GM19468 (cell line): ENCODE measurements around the gene PRSS2.

Experiments
- ATAC-seq: cut with Tn5 transposase; IDR thresholded peaks from one replicate; pipeline ENCODE4 v1.9.1; 2021; ENCODE audit warnings: mild to moderate bottlenecking, moderate library complexity, moderate number of reproducible peaks; ENCODE audit not compliant: unreplicated experiment; ENCODE audit errors: extremely low read depth

Gene PRSS2

DNA sequence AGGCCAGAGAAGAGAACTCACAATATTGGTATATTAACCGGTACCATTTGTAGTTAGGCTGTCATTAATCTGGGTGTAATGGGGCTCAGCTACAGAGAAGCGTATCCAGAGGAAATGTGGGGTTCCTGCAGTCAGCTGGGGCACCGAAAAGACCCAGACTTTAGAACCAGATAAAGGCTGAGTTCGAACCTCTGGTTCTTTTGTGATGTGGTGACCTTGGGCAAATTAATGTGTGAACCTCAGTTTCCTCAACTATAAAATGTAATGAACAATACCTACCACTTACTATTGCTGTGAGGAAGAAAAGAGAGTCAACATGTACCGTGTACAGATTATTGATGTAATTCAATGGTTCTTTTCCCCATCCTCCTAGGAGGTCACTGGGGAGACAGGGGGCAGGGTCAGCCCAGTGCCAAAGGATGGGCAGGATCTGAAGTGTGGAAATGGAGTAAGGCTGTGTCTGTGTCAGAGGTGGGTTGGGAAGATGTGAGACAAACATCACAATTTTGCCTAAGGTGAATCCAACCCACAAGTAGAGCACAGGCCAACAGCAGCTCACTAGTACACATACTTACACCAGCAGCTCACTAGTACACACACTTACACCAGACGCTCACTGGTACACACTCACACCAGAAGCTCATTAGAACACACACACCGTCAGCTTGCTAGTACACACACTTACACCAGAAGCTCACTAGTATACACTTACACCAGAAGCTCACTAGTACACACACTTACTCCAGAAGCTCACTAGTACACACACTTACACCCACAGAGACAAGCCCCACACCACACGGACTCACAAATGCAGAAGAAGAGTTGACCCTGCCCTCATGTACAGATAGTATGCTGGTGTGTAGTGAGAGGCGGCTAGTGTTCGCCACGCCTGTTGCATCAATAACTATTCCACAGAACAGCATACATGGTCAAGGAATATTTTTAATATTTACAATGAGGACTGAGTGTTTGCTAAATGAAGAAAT is 28.0 kb downstream of the PRSS2 start:
- ATAC-seq, result no peak

DNA sequence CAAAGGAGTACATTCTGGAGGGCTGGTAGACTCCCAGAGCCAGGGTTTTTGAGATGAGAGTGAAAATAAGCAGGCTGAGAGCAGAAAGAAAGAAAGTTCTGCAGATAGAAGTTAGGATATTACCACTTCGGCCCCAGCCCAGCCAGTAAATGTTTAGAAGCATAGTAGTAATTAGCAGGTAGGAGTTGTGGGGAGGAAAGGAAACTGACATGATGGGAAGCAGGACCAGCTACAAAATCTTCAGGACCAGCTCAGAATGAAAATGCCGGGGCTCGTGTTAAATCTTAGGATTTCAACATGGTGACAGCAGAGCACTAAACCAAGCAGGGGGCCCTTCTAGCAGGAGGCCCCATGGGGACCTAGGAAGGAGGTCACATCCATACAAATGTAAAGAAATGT is 28.7 kb downstream of the PRSS2 start:
- no peak for ATAC-seq

DNA sequence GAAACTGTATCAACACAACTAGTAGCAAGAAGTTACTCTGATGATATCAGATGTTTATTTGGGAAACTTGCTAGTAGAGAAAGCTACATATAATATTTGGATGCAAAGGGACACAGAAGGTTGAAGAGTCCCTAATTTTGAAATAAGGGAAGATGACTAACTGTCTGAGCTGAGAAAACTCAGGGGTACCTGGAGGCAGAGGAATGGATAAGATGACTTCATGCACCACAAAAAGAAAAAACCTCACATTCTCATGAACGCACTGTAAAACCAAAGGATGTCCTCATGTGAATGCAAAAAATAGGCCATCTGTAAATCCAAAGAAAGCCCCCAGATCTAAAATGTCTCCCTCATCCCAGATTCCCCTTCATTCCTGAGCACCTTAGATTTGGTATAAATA is 29.3 kb downstream of the PRSS2 start:
- ATAC-seq, result no peak

DNA sequence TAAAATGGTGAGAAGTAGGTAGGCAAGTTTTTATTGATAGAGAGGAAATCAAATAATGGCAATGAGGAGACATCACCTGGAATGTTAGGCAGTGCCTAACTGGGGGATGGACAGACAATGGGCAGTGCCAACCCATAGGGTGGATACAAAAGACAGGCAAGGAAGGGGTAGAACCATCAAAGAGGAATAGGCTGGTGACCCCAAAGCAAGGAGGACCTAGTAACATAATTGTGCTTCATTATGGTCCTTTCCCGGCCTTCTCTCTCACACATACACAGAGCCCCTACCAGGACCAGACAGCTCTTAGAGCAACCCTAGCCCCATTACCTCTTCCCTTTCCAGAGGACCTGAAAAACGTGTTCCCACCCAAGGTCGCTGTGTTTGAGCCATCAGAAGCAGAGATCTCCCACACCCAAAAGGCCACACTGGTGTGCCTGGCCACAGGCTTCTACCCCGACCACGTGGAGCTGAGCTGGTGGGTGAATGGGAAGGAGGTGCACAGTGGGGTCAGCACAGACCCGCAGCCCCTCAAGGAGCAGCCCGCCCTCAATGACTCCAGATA is 30.0 kb downstream of the PRSS2 start:
- ATAC-seq, result no peak

DNA sequence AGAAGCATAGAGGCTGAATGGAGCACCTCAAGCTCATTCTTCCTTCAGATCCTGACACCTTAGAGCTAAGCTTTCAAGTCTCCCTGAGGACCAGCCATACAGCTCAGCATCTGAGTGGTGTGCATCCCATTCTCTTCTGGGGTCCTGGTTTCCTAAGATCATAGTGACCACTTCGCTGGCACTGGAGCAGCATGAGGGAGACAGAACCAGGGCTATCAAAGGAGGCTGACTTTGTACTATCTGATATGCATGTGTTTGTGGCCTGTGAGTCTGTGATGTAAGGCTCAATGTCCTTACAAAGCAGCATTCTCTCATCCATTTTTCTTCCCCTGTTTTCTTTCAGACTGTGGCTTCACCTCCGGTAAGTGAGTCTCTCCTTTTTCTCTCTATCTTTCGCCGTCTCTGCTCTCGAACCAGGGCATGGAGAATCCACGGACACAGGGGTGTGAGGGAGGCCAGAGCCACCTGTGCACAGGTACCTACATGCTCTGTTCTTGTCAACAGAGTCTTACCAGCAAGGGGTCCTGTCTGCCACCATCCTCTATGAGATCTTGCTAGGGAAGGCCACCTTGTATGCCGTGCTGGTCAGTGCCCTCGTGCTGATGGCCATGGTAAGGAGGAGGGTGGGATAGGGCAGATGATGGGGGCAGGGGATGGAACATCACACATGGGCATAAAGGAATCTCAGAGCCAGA is 31.0 kb downstream of the PRSS2 start:
- no peak for ATAC-seq

DNA sequence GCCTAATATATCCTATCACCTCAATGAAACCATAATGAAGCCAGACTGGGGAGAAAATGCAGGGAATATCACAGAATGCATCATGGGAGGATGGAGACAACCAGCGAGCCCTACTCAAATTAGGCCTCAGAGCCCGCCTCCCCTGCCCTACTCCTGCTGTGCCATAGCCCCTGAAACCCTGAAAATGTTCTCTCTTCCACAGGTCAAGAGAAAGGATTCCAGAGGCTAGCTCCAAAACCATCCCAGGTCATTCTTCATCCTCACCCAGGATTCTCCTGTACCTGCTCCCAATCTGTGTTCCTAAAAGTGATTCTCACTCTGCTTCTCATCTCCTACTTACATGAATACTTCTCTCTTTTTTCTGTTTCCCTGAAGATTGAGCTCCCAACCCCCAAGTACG is 31.5 kb downstream of the PRSS2 start:
- no peak for ATAC-seq

DNA sequence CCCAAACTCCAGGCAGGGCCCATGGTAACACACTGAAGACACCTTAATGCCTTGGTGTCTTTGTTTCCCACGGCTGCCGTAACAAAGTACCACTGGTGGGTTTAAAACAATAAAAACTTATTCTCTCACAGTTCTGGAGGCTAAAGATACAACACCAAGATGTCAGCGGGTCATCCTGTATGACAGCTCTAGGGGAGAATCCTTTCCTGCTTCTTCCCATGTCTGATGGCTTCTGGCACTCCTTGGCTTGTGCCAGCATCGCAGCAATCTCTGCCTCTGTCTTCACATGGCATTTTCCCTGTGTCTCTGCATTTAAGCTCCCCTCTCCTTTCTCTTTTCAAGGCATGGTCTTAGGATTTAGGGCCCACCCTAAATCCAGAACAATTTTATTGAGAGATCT is 33.1 kb downstream of the PRSS2 start:
- ATAC-seq, result no peak

DNA sequence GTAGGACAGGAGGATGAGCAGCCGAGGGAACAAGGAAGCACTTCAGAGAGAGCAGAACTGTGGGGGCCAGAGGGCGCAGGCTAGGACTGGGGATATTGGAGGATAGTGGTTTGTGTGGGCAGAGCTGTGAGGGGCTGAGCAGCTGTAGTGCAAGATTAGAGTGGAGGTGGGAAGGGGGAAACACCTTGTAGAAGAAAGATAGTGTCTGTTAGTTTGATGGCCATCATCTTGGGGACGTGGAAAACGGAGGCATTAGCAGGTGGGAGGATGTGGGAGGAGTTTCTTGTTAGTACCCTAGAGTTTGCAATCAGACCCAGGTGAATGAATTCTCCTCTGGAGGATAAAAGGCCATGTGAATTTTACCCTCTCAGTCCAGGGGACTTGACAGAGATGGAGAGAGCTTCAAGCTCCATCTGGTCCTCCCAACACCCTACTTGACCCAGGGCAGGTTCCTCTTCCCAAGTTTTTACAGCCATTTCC is 34.0 kb downstream of the PRSS2 start:
- ATAC-seq, result no peak

DNA sequence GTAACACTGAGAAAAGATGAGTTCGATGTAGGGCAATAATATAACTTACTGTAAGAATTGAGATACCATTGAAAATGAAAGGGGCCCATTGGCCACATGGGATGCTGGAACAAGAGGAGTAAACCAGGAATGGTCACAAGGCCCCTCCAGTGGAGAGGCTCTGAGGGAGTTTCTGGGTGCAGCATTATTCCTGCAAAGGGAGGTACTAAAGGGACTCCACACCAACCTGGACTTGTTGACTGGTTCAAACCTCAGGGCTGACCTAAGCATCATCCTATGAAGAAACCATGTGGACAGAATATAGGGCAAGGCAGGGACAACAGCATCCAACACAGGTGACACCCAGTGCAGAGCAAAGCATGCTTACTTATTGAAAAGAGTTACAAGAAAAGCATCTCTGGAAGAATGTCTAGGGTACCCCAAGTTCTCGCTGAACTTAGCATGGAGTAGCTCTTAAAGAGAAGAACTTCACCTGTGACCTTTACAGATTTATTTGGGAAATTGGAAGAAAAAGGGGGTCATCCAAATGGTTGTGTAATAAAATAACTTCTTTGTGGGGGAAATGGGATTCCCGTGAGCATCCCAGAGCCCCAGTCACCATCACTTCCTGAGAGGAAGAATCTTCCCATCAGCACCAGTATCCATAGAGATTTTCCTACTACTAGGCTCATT is 34.7 kb downstream of the PRSS2 start:
- ATAC-seq, result no peak

DNA sequence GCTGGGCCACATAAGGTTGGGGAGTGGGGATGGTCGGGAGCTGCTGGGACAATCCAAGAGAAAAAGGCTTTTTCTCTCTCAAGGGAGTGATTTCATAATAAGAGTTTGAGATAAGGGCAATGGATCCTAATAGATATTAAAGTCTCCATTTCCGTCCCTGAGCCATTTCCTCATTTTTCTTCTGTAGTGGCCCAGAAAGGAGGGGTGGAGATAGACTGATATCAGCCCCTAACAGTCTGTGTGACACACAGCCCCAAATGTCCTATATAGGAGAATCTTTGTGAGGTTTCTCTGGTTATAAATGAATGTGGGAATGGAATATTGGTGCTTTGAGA is 35.2 kb downstream of the PRSS2 start:
- no peak for ATAC-seq

DNA sequence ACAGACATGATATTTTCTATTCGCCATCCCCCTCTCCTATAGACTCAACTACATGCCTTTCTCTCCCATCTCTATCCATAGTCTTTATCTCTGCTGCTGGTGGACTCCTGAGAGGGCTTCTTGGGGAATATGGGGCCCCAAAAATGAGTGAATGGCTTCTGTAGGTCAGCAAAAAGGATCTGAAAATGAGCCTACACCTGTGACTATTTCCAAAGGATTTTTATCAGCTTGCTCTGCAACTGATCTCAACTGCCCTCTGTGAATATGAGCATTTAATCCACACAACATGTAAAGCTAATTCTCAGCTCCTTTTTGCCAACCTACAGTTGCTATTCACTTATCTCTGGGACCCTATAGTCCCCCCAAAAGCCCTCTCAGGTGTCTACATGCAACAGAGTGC is 36.2 kb downstream of the PRSS2 start:
- ATAC-seq, result no peak

DNA sequence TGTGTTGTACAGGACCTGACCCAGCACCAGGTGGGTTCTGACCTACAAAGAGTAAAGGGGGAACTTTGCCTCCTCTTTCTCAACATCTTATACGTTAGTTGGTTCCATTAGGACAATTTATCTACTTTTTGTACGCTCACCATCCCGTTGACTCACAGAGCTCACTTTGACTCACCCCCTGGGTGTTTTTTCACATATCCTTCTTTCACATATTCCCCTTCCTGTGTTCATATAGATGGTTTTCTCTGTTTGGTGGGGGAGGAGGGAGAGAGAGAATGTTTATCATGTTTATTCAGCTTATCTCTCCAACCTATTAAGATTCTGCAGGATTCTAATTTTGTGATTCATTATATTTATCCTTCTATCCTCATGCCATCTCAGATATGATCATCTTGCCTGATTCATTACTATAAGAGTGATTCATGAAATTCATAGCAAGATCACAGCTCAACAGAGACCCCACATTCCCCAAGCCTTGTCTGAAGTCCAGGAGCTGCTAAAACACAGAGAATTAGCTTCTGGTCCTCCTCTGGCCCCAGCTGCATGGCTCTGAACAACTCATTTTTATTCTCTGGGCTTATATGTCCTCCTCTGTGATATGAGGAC is 37.2 kb downstream of the PRSS2 start:
- ATAC-seq, result no peak

DNA sequence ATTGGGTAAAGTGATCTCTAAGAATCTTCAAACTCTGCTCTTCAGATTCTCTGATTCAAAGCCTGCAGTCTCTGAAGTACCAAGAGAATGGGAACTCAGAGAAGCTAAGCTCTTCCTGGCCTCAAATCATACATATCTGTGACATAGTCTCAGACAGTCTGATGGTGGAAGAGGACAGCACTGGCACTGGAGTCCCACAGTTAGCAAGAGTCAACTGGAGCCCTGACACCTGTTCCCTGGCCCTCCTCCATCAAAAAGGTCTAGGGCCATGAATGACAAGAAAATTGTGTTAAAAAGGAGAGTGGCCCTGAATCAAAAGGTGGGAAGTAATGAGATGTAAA is 37.7 kb downstream of the PRSS2 start:
- peak; percentile 5 for ATAC-seq

DNA sequence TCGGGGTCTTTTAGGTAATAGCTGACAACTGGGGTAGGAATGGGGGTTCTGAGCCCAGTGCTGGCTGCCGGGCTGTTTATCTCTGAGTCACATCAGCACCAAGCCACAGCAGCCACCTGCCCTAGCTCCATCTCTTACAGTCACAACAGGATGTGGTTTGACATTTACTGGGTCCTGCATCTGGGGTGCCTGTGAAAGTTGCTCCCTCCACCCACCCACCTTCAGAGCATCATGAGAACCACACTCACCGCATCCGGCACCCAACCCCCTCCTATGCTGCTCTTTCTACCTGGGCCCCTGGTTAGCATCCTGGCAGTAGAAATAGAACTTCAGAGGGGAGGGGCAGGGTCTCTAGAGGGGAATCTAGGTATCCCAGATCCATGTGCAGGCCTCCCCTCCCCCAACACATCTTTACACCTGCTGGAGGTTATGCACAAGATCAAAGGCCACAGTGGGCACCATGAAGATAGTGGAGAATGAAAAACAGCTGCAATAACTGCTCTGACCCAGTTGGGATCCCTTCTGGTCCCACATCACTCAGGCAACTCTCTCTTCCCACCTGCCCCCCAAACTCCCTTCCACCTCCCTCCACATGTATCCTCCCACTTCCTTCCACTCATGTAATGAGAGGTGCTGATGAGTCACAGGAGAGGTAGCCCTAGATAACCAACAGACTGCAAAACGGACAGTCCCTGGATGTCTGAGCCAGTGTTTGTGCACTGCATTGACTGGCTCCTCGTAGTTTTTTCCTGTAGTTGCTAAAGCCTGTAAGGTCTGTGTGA is 38.2 kb downstream of the PRSS2 start:
- peak; percentile 92 for ATAC-seq

DNA sequence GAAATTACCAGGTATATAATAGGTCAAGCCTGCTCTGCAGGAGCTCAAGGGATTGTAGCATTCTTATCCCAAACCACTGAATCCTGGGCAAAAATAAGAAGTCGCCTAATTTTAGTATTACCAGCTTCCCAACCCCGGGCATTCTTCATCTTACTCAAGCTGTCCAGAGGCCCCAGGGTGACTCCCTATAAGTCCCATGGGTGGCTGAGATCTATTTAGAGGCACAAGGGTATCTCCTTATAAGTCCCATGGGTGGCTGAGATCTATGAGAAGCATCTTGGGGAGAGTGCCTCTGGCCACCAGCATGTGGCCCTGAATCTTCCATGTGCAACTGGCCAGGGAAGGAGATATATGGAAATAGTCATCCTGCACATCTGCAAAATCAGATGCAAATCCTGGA is 38.9 kb downstream of the PRSS2 start:
- no peak for ATAC-seq

DNA sequence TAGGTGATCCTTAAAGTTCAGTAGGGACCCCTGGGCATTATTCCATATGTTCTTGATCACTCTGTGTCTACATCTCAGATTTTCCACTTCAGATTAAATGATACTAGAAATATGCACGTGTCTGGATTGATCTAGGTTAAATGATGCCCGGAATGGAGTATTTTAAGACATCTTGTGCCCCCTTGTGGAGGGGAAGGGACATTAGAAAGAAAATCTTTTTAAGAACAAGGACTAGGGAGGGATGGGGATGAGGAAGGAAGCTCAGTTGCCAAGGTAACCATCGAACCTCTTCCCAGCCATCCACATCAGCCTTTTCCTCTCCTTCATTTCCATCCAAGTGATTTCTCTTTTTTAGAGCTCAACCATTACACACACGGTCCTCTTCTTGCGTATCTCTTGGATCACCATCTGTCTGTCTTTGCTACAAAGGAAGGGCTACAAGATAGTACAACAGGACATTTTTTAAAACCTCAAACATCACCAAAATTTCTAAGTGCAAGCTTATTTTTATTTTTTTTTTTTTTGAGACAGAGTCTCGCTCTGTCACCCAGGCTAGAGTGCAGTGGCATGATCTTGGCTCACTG is 40.5 kb downstream of the PRSS2 start:
- no peak for ATAC-seq

DNA sequence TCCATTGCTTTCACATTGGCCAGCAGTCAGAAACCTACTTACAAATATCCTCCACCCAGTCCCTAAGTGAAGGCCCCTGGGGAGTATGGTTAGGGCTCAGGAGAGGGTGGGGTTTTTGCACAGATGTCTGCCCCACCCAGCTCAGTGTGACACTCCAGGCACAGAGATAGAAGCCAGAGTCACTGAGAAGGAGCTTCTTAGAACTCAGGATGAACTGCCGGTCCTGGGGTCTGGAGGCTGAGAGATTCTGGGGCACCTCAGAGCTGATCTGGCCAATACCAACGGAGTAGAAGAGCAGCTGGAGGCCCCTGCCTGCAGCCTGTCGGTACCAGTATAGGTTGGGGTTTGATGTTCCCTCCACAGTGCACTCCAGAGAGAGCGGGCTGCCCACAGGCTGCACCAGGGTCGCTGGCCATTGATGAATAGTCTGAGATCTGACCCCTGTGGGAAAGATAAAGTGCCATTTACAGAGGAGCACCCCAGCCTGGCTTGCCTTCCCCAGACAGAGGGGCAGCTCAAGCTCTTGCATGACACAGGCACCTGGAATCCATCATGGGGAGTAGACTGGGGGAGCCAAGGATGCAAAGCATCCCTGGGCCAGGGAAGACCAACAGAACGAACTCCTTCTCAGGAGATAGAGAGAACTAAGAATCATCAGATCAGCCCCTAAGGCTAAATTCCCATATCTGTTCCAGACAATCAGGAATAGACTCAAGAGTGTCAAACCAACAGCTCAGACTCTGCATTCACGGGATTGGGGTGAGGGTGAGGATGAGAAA is 41.9 kb downstream of the PRSS2 start:
- ATAC-seq, result no peak

DNA sequence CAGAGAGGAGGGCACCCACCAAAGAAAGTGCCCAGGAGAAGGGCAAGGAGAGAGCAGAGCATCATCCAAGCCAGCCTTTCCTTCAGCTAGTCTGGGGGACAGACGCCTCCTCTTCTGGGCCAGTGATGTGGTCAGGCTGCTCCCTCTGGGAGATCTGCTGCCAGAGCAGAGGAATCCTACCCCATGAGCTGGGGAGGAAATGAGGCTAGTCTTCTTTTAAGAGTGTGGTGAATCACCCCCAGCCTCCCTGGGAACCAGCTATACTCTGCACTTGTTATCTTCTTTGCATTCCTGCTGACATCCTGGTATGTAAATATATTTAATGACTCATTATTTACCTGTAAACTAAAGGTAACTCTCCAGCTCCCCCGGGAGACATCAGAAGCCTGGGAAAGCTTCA is 42.5 kb downstream of the PRSS2 start:
- no peak for ATAC-seq

DNA sequence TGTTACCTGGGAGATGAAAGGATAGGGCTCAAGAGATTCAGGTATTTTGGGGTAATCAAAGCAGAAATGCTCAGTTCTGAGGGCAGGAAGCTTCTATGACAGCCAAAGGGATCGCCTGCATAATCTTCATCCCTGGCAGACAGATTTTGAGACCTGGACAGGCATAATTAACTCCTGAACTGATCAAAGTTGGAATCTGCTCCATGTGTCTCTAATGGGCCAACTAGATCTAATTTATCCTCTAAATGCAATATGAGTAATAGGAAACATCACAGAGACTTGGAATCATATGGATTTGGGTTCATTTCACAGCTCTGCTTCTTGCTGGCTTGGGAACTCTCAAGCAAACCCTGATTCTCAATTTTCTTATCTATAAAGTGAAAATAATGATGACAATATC is 42.9 kb downstream of the PRSS2 start:
- no peak for ATAC-seq
